Epithelial cell of proximal tubule (primary cell): ENCODE measurements around the gene FAM170B. TPM values are rescaled to one million over a fixed set of nuclear protein-coding genes. Genes with fewer than 3 reads are reported as not detected.

ENCODE experiments used
- DNase-seq: peaks from one replicate; pipeline ENCODE4 v3.0.0-alpha.2; 2011; ENCODE audit warnings: low read depth
- H3K4me3 ChIP-seq: 2 replicates; pipeline ENCODE4 v1.5.1; 2011; ENCODE audit warnings: low read depth, mild to moderate bottlenecking, low read length
- total RNA-seq: library from RNA; depleted of rRNA; stranded (reverse); fragments of >200 nt; gene quantifications from 2 replicates; pipeline ENCODE4 v1.2.3, GENCODE V29; 2015
- TF ChIP-seq, protein P1 (sequence below): conservative IDR thresholded peaks from 2 replicates; pipeline ENCODE4 v1.5.1; 2012; ENCODE audit warnings: low read depth, mild to moderate bottlenecking, low read length

Gene FAM170B
- total RNA-seq, 1 donor from 2014 or later, result not detected

DNA sequence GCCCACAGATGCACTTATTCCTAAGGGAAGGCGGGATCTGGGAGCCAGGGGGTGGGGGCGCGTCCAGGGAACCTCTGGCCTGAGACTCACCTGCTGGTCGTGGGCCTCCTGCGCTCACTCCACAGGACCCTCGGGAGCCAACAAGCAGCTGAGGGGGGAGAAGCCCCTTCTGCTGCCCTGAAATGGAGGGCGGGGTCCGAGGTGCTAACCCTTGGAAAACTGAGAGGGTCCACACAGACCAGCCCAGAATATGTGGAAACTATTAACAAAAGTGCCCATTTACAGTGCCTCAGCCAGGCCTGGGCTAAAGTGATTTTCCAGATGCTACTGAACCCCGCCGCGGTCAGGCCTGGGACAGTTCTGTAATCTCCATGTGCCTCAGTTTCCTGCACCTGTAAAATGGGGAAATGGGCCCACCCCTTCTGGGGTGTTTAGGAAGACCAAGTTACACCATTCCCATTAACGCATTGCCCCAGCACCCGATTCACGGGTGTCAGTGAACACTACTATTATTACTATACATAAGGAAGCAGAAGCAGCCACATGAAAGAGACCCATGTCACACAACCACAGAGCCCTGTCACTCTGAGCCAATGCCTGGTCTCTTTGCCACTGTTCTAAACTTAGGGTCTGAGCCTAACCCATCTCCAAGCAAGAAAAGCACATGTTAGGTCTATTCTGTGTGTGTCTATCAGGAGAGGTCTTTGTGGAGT, 17.9 kb downstream of the FAM170B start:
- DNase-seq, result no peak
- peak overlapping the region; percentile 29 for H3K4me3 ChIP-seq
- TF ChIP-seq, protein P1, sequence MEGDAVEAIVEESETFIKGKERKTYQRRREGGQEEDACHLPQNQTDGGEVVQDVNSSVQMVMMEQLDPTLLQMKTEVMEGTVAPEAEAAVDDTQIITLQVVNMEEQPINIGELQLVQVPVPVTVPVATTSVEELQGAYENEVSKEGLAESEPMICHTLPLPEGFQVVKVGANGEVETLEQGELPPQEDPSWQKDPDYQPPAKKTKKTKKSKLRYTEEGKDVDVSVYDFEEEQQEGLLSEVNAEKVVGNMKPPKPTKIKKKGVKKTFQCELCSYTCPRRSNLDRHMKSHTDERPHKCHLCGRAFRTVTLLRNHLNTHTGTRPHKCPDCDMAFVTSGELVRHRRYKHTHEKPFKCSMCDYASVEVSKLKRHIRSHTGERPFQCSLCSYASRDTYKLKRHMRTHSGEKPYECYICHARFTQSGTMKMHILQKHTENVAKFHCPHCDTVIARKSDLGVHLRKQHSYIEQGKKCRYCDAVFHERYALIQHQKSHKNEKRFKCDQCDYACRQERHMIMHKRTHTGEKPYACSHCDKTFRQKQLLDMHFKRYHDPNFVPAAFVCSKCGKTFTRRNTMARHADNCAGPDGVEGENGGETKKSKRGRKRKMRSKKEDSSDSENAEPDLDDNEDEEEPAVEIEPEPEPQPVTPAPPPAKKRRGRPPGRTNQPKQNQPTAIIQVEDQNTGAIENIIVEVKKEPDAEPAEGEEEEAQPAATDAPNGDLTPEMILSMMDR, result no peak

GRCh38 chr10:49115015-49115795, 18.6 kb downstream of the FAM170B start, which contains the start of gene VSTM4:
TSS of gene VSTM4 (minus strand) at chr10:49115522. CDS start at chr10:49115485, 37 bp downstream.
- TF ChIP-seq, protein P1, result no peak
- H3K4me3 ChIP-seq, result peak within 1 kb of the TSS; percentile 54
- no peak for DNase-seq

DNA sequence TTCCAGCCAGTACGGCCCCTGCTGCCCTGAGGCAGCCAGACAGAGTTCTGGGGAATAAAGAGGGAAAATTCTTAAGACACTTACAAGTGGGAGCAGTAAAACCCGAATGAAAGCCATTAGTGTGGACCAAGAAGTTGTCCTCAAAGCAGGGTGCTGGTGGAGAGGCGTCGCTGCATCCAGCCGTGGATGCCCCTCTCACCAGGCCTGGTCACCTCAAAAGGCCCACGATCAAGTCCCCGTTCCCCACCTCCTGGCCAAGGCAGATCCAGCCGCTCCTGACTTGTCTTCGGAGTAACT, 19.2 kb downstream of the FAM170B start:
- TF ChIP-seq, protein P1, result no peak
- peak overlapping the region; percentile 54 for H3K4me3 ChIP-seq
- no peak for DNase-seq

DNA sequence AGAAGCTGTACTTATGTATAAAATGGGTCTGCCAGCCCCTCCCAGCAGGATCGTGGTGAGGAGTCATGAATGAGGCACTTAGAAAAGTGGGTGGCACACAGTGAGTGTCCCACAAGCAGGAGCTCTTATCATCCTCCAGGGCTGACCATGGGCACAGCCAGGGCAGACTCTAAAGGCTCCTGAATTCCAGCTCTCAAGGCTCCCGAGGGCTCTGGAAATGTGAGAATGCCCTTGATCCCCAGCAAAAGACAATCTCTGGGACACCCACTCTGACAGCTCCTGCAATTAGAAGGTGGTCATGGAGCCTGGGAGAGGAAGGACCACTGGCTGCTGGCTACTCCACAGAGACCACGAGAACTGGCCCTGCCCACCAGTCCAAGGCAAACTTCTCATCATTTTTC, 20.1 kb downstream of the FAM170B start:
- no peak overlapping the region for H3K4me3 ChIP-seq
- TF ChIP-seq, protein P1, result no peak
- no peak for DNase-seq

DNA sequence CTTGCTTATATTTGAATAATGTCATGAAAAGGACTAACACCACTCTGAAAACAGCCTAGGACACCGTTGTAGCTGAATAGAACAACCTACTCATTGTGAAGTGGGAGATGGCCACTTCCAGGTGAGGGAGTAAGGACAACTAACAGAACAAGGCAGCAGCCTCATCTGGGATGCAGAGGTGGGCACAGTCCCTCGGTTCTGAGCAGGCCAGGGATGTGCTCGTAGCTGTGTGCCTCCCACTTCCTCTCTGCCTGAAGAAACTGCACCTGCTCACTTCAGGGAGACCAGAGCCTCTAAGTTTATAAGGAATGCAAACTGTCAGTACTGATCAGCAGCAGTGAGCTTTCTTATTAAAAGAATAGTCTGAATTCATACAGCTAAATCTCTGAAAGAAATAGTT, 21.0 kb downstream of the FAM170B start:
- H3K4me3 ChIP-seq, result no peak overlapping the region
- no peak for DNase-seq
- TF ChIP-seq, protein P1, result no peak

DNA sequence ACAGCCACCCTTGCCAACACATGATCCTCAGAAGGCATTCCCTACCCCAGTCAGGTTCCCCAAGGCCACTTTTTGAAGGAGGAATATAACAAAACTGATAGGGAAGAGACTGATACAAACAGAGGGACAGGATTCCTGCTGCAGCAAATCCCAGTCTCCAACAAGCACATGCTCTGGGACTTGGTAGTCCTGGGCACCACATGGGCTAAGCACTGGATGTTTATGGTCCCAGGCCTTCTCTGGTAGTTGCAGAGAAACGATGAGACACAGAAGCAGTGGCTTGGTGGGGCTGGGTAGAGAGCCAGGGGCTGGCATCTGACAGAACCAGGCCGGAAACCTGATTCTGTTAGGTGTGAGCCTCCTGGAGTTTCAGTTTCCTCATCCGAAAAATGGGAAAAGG, 21.7 kb downstream of the FAM170B start:
- TF ChIP-seq, protein P1, result no peak
- no peak overlapping the region for H3K4me3 ChIP-seq

GRCh38 chr10:49111320-49111698, 22.5 kb downstream of the FAM170B start:
- H3K4me3 ChIP-seq, result no peak overlapping the region
- no peak for DNase-seq
- TF ChIP-seq, protein P1, result no peak

More for the DNA sequence above, 21.7 kb downstream of the FAM170B start:
- no peak for DNase-seq
